PC-3 (cell line): ENCODE data around the gene RAD9A. TPM values are rescaled to one million over a fixed set of nuclear protein-coding genes. Genes with fewer than 3 reads are reported as not detected.

Experiments
- ATAC-seq: fragments of 200-7000 bp; cut with Tn5 transposase; 2 replicates; pipeline ENCODE4 v1.9.1; 2020; ENCODE audit warnings: mild to moderate bottlenecking, moderate library complexity
- BruUV-seq: library from RNA; stranded (reverse); fragments of 400-500 nt; replicated peaks from 2 replicates; lab custom pipeline; 2021; lab: Mats Ljungman, UMichigan
- CTCF ChIA-PET: fragments of 300-600 bp; sonication (Branson Sonifier 250); formaldehyde crosslinking; loops from one replicate; lab custom pipeline; 2022; ENCODE audit warnings: antibody characterized with exemption; lab: Charles Lee
- POLR2A ChIA-PET: fragments of 300-600 bp; sonication (Branson Sonifier 250); formaldehyde crosslinking; loops from one replicate; lab custom pipeline; 2022; ENCODE audit warnings: antibody characterized with exemption; ENCODE audit not compliant: unreplicated experiment; lab: Charles Lee
- DNase-seq: peaks from one replicate; pipeline ENCODE4 v3.0.0-alpha.2; 2015
- H2AFZ ChIP-seq: fragments of 300-600 bp; sonication (generic); 2 replicates; pipeline ENCODE4 v1.6.0; 2016; ENCODE audit warnings: antibody characterized with exemption, low read length
- H3F3A ChIP-seq: fragments of 300-600 bp; sonication (generic); one replicate; pipeline ENCODE4 v1.6.0; 2017; ENCODE audit warnings: antibody characterized with exemption, low read length, control low read depth, mild to moderate bottlenecking; ENCODE audit not compliant: unreplicated experiment
- H3K27ac ChIP-seq: fragments of 300-600 bp; sonication (generic); 2 replicates; pipeline ENCODE4 v1.5.1; 2016; ENCODE audit warnings: mild to moderate bottlenecking, low read length
- H3K27me3 ChIP-seq: fragments of 300-600 bp; sonication (generic); 2 replicates; pipeline ENCODE4 v1.6.1; 2016; ENCODE audit warnings: low read length, mixed read lengths
- H3K36me3 ChIP-seq: fragments of 300-600 bp; sonication (generic); 2 replicates; pipeline ENCODE4 v1.6.1; 2016; ENCODE audit warnings: low read depth, mixed run types, low read length, mixed read lengths
- H3K4me1 ChIP-seq: fragments of 300-600 bp; sonication (generic); 2 replicates; pipeline ENCODE4 v1.5.1; 2016; ENCODE audit warnings: low read length; ENCODE audit not compliant: insufficient read depth
- H3K4me2 ChIP-seq: fragments of 300-600 bp; sonication (generic); 2 replicates; pipeline ENCODE4 v1.6.0; 2016; ENCODE audit warnings: low read length
- H3K4me3 ChIP-seq: fragments of 300-600 bp; sonication (generic); 2 replicates; pipeline ENCODE4 v1.5.1; 2016; ENCODE audit warnings: mild to moderate bottlenecking, low read length, mixed read lengths
- H3K79me2 ChIP-seq: fragments of 300-600 bp; sonication (generic); 2 replicates; pipeline ENCODE4 v1.6.1; 2017; ENCODE audit warnings: low read length, mixed read lengths
- H3K9ac ChIP-seq: fragments of 300-600 bp; sonication (generic); 2 replicates; pipeline ENCODE4 v1.6.0; 2016; ENCODE audit warnings: mild to moderate bottlenecking, low read length
- H3K9me2 ChIP-seq: fragments of 300-600 bp; sonication (generic); replicated peaks from 2 replicates; pipeline ENCODE4 v1.6.1; 2016; ENCODE audit warnings: mixed run types, low read length, mixed read lengths
- H3K9me3 ChIP-seq: fragments of 300-600 bp; sonication (generic); 2 replicates; pipeline ENCODE4 v1.6.1; 2016; ENCODE audit warnings: low read length, mixed read lengths
- H4K20me1 ChIP-seq: fragments of 300-600 bp; sonication (generic); 2 replicates; pipeline ENCODE4 v1.6.1; 2016; ENCODE audit warnings: low read length, mixed read lengths
- CTCF ChIP-seq: fragments of 300-600 bp; sonication (generic); conservative IDR thresholded peaks from 2 replicates; pipeline ENCODE4 v1.5.1; 2017; ENCODE audit warnings: antibody characterized with exemption, low read depth, mild to moderate bottlenecking, low read length
- EZH2 ChIP-seq: fragments of 300-600 bp; sonication (generic); IDR thresholded peaks from one replicate; pipeline ENCODE4 v1.6.1; 2017; ENCODE audit warnings: antibody characterized with exemption, mild to moderate bottlenecking, low read length; ENCODE audit not compliant: unreplicated experiment
- EZH2phosphoT487 ChIP-seq: fragments of 300-600 bp; sonication (generic); IDR thresholded peaks from 2 replicates; pipeline ENCODE4 v1.6.1; 2018; ENCODE audit warnings: mild to moderate bottlenecking, antibody characterized with exemption, low read length, borderline replicate concordance
- intact Hi-C: fragments of 100-400 bp; cut with micrococcal nuclease; formaldehyde crosslinking; loops from 2 replicates; pipeline ENCODE4 v1.9.0; 2023
- total RNA-seq: library from RNA; depleted of rRNA; stranded (reverse); fragments of >200 nt; gene quantifications from 2 replicates; pipeline ENCODE4 v1.2.3, GENCODE V29; 2014; rRNA removed

RAD9A gene
- total RNA-seq, 1 experiment from 2014 or later = 45.5 TPM

DNA sequence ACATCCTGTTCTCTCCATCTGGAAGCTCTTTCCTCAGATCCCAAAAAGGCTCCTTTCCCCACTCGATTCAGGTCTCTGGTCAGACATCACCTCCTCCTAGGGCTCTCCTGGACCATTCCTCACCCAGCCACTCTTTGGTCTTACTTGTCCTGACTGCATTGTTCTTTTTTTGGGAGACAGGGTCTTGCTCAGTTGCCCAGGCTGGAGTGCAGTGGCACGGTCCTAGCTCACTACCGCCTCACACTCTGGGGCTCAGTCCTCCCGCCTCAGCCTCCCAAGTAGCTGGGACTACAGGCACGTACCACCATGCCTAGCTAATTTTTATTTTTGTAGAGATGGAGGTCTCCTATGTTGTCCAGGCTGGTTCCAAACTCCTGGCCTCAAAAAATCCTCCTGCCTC, 53.7 kb downstream of the RAD9A start:
- H3K9me2 ChIP-seq = no peaks in the 10 kb centered on the region
- 0 out of 2 replicates have a peak, but pooled peaks cover 6% of the 10 kb centered on the region for H3K4me1 ChIP-seq
- no peak overlapping the region for H3K4me3 ChIP-seq
- no peaks in the 10 kb centered on the region for H3K36me3 ChIP-seq
- ChIA-PET CTCF (no interaction called here), POLR2A (no interaction called here)
- no peak overlapping the region for H3K9ac ChIP-seq
- H3K79me2 ChIP-seq = 0 out of 2 replicates have a peak, but pooled peaks cover 6% of the 10 kb centered on the region
- intact Hi-C loops = no loop called here
- H4K20me1 ChIP-seq = no peaks in the 10 kb centered on the region
- ATAC-seq (no peak), DNase-seq (no peak)
- H3K4me2 ChIP-seq = no peak overlapping the region
- no peak for TF ChIP-seq EZH2
- no peak for TF ChIP-seq CTCF
- TF ChIP-seq EZH2phosphoT487 = no peak
- H3K27me3 ChIP-seq = no peaks in the 10 kb centered on the region
- no peaks in the 10 kb centered on the region for H3F3A ChIP-seq
- no peak overlapping the region for H2AFZ ChIP-seq
- no TSS peak for BruUV-seq
- no peaks in the 10 kb centered on the region for H3K9me3 ChIP-seq
- H3K27ac ChIP-seq = no peak overlapping the region

Other genes starting within 250 kb of the RAD9A start
- 103 TPM in 2 replicates for gene GRK2, start 125.5 kb upstream of the RAD9A start, total RNA-seq
- 58.9 and 63.9 TPM in 2 replicates for gene ANKRD13D, start 102.7 kb upstream of the RAD9A start, total RNA-seq
- 35.1 and 52.4 TPM in 2 replicates for gene SSH3, start 88.5 kb upstream of the RAD9A start, total RNA-seq
- 78.5 and 81.5 TPM in 2 replicates for gene POLD4, start 38.4 kb upstream of the RAD9A start, total RNA-seq
- gene CLCF1, start 18.4 kb upstream of the RAD9A start, total RNA-seq = 48.3 and 63.5 TPM in 2 replicates
- gene PPP1CA, start 9.9 kb downstream of the RAD9A start, total RNA-seq = 449 and 477 TPM in 2 replicates
- gene TBC1D10C, start 12.1 kb downstream of the RAD9A start, total RNA-seq = not detected in 2 replicates
- gene CARNS1, start 23.7 kb downstream of the RAD9A start, total RNA-seq = 0.22 TPM in 1 of 2 replicates, not detected in the other
- gene RPS6KB2, start 36.5 kb downstream of the RAD9A start, total RNA-seq = 170 and 208 TPM in 2 replicates
- gene PTPRCAP, start 45.7 kb downstream of the RAD9A start, total RNA-seq = 0.15 and 0.29 TPM in 2 replicates
- 209 and 250 TPM in 2 replicates for gene CORO1B, start 51.5 kb downstream of the RAD9A start, total RNA-seq
- not detected in 2 replicates for gene GPR152, start 60.7 kb downstream of the RAD9A start, total RNA-seq
- gene CABP4, start 63.4 kb downstream of the RAD9A start, total RNA-seq = 0.55 TPM in 1 of 2 replicates, not detected in the other
- 73.5 and 107 TPM in 2 replicates for gene TMEM134, start 77.3 kb downstream of the RAD9A start, total RNA-seq
- 155 and 171 TPM in 2 replicates for gene AIP, start 91.0 kb downstream of the RAD9A start, total RNA-seq
- gene PITPNM1, start 113.4 kb downstream of the RAD9A start, total RNA-seq = 79.8 and 95.4 TPM in 2 replicates
- 74.9 and 87.4 TPM in 2 replicates for gene CDK2AP2, start 116.2 kb downstream of the RAD9A start, total RNA-seq
- not detected in 2 replicates for gene CABP2, start 131.5 kb downstream of the RAD9A start, total RNA-seq
- gene GSTP1, start 191.8 kb downstream of the RAD9A start, total RNA-seq = 1,049 and 1,154 TPM in 2 replicates
- gene NDUFV1, start 214.9 kb downstream of the RAD9A start, total RNA-seq = 499 and 686 TPM in 2 replicates
- gene NUDT8, start 238.0 kb downstream of the RAD9A start, total RNA-seq = 36.3 and 50.6 TPM in 2 replicates
- not detected in 2 replicates for gene TBX10, start 247.8 kb downstream of the RAD9A start, total RNA-seq